ENCODE data around the gene SENP3.

SENP3 gene

DNA sequence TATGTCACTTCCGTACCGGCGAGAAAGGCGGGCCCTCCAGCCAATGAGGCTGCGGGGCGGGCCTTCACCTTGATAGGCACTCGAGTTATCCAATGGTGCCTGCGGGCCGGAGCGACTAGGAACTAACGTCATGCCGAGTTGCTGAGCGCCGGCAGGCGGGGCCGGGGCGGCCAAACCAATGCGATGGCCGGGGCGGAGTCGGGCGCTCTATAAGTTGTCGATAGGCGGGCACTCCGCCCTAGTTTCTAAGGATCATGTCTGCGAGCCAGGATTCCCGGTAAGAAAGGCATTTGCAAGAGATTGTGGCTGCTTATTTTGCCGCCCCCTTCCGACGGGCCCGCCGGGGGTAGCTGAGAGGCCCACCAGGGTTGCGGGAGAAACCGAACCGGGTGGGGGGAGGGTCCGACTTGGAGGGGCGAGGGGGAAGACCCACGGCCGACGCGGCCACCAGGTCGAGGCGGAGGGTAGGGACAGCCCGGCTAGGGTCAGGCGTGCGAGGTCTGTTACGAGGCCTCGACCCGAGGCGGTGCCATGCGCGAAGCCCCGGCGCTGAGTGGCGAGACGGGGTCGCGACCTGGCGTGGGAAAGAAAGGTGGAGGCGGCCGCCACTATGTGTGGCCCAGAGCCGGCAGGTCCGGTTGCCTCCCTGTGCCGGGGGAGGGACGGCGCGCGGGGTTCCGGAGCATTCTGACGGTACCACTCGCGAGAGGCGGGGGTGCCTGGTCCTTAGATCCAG, 11.0 kb downstream of the SENP3 start:
- peak overlapping the region; percentile 92 for H3K4me3 ChIP-seq (ENCODE audit: low read length)
- H3K9me3 ChIP-seq (ENCODE audit: control insufficient read depth, low read depth, low read length) = no peaks in the 10 kb centered on the region
- H3K9ac ChIP-seq (ENCODE audit: low read length) = peak overlapping the region; percentile 98
- no peaks in the 10 kb centered on the region for H3K27me3 ChIP-seq (ENCODE audit: control insufficient read depth, insufficient read depth, low read length)
- H3K36me3 ChIP-seq (ENCODE audit: control insufficient read depth, low read depth, low read length) = peaks cover 64% of the 10 kb centered on the region
- H3K27ac ChIP-seq (ENCODE audit: low read length) = peak overlapping the region; percentile 70
- H3K4me1 ChIP-seq (ENCODE audit: control insufficient read depth, low read depth, low read length) = peaks cover 13% of the 10 kb centered on the region

DNA sequence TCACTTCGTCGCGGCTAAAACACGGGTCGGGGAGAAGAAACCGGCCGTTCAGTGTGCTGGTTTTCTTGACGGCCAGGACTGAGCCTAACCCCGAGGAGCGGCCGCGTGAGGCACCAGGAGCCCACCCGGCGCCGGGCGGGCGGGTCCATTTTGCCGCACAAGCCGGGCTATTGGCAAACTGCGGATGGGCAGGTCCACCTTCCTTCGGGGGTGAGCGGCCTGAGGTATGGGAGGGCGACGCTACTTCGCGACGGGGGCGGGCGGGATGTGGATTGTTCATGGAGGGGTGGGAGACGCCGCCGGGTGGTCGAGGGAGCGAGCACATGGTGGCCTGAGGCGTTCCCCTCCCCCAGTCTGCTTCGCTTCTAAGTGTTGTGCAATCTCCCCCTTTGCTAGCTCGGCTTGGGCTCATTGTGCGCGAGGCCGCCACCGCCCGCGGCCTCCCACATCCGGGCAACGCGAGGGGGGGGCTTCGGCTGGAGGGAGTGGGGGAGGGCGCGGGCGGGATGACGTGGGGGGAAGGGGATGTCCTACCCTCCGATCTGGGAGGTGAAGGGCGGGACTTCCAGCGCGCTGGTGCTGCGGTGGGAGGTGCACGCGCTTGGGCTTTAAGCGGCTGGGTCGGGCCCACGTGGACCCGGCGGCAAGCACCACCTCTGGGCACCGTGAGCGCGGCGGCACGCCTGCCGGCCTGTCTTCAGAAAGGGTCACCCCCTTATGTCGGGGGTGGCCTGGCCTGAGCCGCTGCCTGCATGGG, 11.8 kb downstream of the SENP3 start:
- Histone ChIP-seq H3K9ac (ENCODE audit: low read length) (peak overlapping the region; percentile 98), H3K27me3 (ENCODE audit: control insufficient read depth, insufficient read depth, low read length) (no peaks in the 10 kb centered on the region), H3K36me3 (ENCODE audit: control insufficient read depth, low read depth, low read length) (peaks cover 71% of the 10 kb centered on the region), H3K9me3 (ENCODE audit: control insufficient read depth, low read depth, low read length) (no peaks in the 10 kb centered on the region), H3K4me3 (ENCODE audit: low read length) (peak overlapping the region; percentile 92), H3K27ac (ENCODE audit: low read length) (peak overlapping the region; percentile 70), H3K4me1 (ENCODE audit: control insufficient read depth, low read depth, low read length) (peaks cover 13% of the 10 kb centered on the region)

GRCh38 chr17:7574176-7574953, 12.6 kb downstream of the SENP3 start:
- Histone ChIP-seq H3K9ac (ENCODE audit: low read length) (peak overlapping the region; percentile 98), H3K27ac (ENCODE audit: low read length) (peak overlapping the region; percentile 25), H3K9me3 (ENCODE audit: control insufficient read depth, low read depth, low read length) (no peaks in the 10 kb centered on the region), H3K4me1 (ENCODE audit: control insufficient read depth, low read depth, low read length) (peaks cover 13% of the 10 kb centered on the region), H3K36me3 (ENCODE audit: control insufficient read depth, low read depth, low read length) (peaks cover 74% of the 10 kb centered on the region), H3K4me3 (ENCODE audit: low read length) (peak overlapping the region; percentile 92), H3K27me3 (ENCODE audit: control insufficient read depth, insufficient read depth, low read length) (no peaks in the 10 kb centered on the region)

DNA sequence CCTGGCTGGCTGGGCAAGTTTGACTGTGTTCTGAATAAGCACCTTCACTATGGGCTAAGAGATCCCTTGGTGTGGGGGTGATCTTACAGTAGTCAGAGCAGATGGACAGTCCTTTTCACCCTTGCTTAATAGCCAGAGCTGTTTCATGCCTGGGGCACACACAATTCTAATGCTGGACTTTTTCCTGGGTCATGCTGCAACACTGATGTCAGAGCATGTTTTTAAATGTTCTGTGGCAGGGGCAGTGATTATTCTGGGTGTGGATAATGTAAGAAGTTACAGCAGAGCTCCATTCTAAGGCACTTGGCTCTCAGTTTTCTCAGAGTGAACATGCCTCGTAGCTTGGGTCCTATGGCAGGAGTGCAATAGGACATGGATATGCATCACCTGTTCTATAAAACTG, 13.8 kb downstream of the SENP3 start:
- peaks cover 13% of the 10 kb centered on the region for H3K4me1 ChIP-seq (ENCODE audit: control insufficient read depth, low read depth, low read length)
- peak overlapping the region; percentile 6 for H3K9ac ChIP-seq (ENCODE audit: low read length)
- H3K4me3 ChIP-seq (ENCODE audit: low read length) = peak overlapping the region; percentile 92
- peaks cover 63% of the 10 kb centered on the region for H3K36me3 ChIP-seq (ENCODE audit: control insufficient read depth, low read depth, low read length)
- no peaks in the 10 kb centered on the region for H3K9me3 ChIP-seq (ENCODE audit: control insufficient read depth, low read depth, low read length)
- H3K27me3 ChIP-seq (ENCODE audit: control insufficient read depth, insufficient read depth, low read length) = no peaks in the 10 kb centered on the region
- peak overlapping the region; percentile 6 for H3K27ac ChIP-seq (ENCODE audit: low read length)

DNA sequence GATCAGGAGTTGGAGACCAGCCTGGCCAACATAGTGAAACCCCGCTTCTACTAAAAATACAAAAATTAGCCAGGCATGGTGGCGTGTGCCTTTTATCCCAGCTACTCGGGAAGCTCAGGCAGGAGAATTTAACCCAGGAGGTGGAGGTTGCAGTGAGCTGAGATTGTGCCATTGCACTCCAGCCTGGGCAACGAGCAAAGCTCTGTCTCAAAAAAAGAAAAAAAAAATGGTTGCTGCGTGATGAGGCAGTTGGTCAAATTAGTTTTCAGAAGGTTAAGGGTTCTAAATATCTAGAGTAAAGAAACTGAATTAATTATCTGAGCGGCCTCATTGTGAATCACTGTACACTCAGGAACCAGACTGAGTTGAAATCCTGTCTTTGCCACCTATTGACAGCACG, 14.2 kb downstream of the SENP3 start:
- H3K9me3 ChIP-seq (ENCODE audit: control insufficient read depth, low read depth, low read length) = no peaks in the 10 kb centered on the region
- H3K27ac ChIP-seq (ENCODE audit: low read length) = no peak overlapping the region
- H3K4me3 ChIP-seq (ENCODE audit: low read length) = no peak overlapping the region
- H3K36me3 ChIP-seq (ENCODE audit: control insufficient read depth, low read depth, low read length) = peaks cover 58% of the 10 kb centered on the region
- H3K9ac ChIP-seq (ENCODE audit: low read length) = peak overlapping the region; percentile 6
- peaks cover 13% of the 10 kb centered on the region for H3K4me1 ChIP-seq (ENCODE audit: control insufficient read depth, low read depth, low read length)
- H3K27me3 ChIP-seq (ENCODE audit: control insufficient read depth, insufficient read depth, low read length) = no peaks in the 10 kb centered on the region

DNA sequence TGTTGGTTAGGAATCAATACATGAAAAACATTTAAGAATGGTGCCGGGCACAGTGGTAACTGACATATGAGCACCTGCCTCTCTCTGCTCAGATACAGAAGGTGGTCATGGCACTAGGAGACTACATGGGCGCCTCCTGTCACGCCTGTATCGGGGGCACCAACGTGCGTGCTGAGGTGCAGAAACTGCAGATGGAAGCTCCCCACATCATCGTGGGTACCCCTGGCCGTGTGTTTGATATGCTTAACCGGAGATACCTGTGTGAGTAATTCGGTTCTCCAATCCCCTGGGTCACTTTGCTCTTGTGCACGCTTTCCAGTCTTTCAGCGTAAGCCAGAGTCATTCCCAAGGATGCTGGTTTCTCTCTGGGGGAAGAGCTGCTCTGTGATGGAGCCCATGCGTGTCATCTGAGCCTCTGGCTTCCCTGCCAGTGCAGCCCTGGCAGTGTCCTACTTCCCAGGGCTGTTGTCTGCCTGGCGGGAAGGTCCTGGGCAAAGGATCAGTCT, 14.8 kb downstream of the SENP3 start:
- no peaks in the 10 kb centered on the region for H3K9me3 ChIP-seq (ENCODE audit: control insufficient read depth, low read depth, low read length)
- H3K27me3 ChIP-seq (ENCODE audit: control insufficient read depth, insufficient read depth, low read length) = no peaks in the 10 kb centered on the region
- peaks cover 54% of the 10 kb centered on the region for H3K36me3 ChIP-seq (ENCODE audit: control insufficient read depth, low read depth, low read length)
- no peak overlapping the region for H3K4me3 ChIP-seq (ENCODE audit: low read length)
- H3K4me1 ChIP-seq (ENCODE audit: control insufficient read depth, low read depth, low read length) = peaks cover 13% of the 10 kb centered on the region
- H3K27ac ChIP-seq (ENCODE audit: low read length) = no peak overlapping the region
- no peak overlapping the region for H3K9ac ChIP-seq (ENCODE audit: low read length)

- Histone ChIP-seq H3K4me1 (ENCODE audit: control insufficient read depth, low read depth, low read length) (peaks cover 15% of the 10 kb centered on the region), H3K9ac (ENCODE audit: low read length) (no peak overlapping the region)
Observed at GRCh38 chr17:7577327-7578199, 15.8 kb downstream of the SENP3 start.

DNA sequence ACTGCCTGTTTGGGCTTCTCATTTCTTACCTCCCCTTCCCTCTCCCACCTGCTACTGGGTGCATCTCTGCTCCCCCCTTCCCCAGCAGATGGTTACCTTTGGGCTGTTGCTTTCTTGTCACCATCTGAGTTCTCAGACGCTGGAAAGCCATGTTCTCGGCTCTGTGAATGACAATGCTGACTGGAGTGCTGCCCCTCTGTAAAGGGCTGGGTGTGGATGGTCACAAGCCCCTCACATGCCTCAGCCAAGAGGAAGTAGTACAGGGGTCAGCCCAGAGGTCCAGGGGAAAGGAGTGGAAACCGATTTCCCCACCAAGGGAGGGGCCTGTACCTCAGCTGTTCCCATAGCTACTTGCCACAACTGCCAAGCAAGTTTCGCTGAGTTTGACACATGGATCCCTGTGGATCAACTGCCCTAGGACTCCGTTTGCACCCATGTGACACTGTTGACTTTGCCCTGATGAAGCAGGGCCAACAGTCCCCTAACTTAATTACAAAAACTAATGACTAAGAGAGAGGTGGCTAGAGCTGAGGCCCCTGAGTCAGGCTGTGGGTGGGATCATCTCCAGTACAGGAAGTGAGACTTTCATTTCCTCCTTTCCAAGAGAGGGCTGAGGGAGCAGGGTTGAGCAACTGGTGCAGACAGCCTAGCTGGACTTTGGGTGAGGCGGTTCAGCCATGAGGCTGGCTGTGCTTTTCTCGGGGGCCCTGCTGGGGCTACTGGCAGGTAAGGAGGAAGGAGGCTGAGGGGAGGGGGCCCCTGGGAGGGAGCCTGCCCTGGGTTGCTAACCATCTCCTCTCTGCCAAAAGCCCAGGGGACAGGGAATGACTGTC, 17.5 kb downstream of the SENP3 start, which contains the start of gene CD68:
TSS of gene CD68 (plus strand) at position 638 of the 833 bp plus-strand sequence. CDS start at position 678, 40 bp downstream.
- peaks cover 50% of the 10 kb centered on the region for H3K36me3 ChIP-seq (ENCODE audit: control insufficient read depth, low read depth, low read length)
- no peak within 1 kb of the TSS for H3K9ac ChIP-seq (ENCODE audit: low read length)
- no peaks in the 10 kb centered on the region for H3K27me3 ChIP-seq (ENCODE audit: control insufficient read depth, insufficient read depth, low read length)
- H3K9me3 ChIP-seq (ENCODE audit: control insufficient read depth, low read depth, low read length) = no peaks in the 10 kb centered on the region
- H3K4me1 ChIP-seq (ENCODE audit: control insufficient read depth, low read depth, low read length) = peaks cover 20% of the 10 kb centered on the region
- no peak within 1 kb of the TSS for H3K4me3 ChIP-seq (ENCODE audit: low read length)
- peak within 1 kb of the TSS; percentile 1 for H3K27ac ChIP-seq (ENCODE audit: low read length)

More at GRCh38 chr17:7577327-7578199, 15.8 kb downstream of the SENP3 start:
- Histone ChIP-seq H3K4me3 (ENCODE audit: low read length) (no peak overlapping the region), H3K27me3 (ENCODE audit: control insufficient read depth, insufficient read depth, low read length) (no peaks in the 10 kb centered on the region), H3K36me3 (ENCODE audit: control insufficient read depth, low read depth, low read length) (peaks cover 54% of the 10 kb centered on the region), H3K9me3 (ENCODE audit: control insufficient read depth, low read depth, low read length) (no peaks in the 10 kb centered on the region), H3K27ac (ENCODE audit: low read length) (no peak overlapping the region)

GRCh38 chr17:7579834-7580603, 18.3 kb downstream of the SENP3 start:
- Histone ChIP-seq H3K9me3 (ENCODE audit: control insufficient read depth, low read depth, low read length) (no peaks in the 10 kb centered on the region), H3K27ac (ENCODE audit: low read length) (no peak overlapping the region), H3K9ac (ENCODE audit: low read length) (no peak overlapping the region), H3K27me3 (ENCODE audit: control insufficient read depth, insufficient read depth, low read length) (no peaks in the 10 kb centered on the region), H3K36me3 (ENCODE audit: control insufficient read depth, low read depth, low read length) (peaks cover 42% of the 10 kb centered on the region), H3K4me3 (ENCODE audit: low read length) (no peak overlapping the region), H3K4me1 (ENCODE audit: control insufficient read depth, low read depth, low read length) (peaks cover 18% of the 10 kb centered on the region)
